Measurements from ENCODE around the gene ZNF132.
A peak's percentile ranks its signal among the peaks of the same experiment; 100 is the strongest.
"Not testable (repeated sequence)": the region's sequence is repeated elsewhere in the genome, so short reads cannot be mapped to it uniquely, and the experiment has no call there.

The ZNF132 gene

DNA sequence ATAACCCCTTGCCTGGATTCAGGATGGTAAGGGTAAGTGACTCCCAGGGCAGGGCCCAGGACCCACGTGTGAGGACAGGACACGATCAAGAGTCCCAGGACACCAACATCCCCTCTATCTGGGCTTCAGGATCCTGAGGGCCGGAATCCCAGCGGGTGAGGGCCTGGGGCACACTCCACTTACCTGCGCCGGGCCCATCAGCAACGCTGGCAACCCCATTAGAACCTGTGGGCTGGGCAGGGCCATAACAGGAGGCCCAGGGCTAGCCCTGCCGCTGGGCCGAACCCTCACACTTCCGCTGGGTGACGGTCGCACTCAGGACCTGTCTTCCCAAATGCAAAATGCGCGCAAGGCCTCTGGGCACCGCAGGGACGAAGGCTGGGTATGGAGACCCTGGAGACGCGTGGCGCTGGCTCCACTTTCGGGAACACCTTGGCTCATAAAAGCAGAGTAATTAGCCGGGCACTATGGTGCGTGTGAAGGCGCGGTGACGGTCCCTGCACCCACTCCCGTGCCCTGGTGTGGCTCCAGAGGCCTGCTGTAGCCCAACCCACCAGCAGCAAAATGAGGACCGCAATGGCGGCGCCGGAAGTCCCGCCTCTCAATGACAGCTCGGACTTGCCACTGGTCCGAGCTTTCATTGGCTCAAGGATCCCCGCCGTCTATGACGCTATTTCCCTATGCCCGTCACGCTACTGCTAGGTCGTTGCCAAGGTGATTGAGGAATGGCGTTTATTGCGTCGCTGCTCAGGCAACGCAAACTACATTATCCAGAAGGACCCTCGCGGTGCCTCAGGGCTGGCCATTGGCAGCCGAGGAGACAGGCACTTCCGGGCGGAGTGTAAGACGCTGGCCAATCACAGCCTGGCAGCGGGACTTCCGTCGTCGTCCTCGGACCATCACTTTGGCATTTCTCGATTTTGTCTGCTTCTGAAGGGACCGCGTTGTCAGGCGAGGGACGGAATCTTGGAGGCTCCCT lies at the start of gene ZNF132:
Gene ZNF132 (minus strand): TSS at position 578 of the 979 bp plus-strand sequence. CDS start 332 bp downstream, at position 246.
- DNase-seq: peak; percentile 99 to 100

DNA sequence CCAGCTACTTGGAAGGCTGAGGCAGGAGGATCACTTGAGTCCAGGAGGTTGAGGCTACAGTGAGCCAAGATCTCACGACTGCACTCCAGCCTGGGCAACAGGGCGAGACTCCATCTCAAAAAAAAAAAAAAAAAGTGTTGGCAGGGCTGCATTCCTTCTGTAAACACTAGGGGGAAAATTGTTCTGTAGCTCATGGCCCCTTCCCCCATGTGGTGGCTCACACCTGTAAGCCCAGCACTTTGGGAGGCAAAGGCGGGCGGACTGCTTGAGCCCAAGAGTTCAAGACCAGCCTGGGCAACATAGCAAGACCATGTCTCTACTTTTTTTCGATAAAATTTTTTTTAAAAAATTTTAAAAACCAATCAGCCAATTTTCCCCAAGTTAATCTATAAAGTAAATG lies 44.4 kb upstream of the ZNF132 start:
- not testable (repeated sequence) for DNase-seq

DNA sequence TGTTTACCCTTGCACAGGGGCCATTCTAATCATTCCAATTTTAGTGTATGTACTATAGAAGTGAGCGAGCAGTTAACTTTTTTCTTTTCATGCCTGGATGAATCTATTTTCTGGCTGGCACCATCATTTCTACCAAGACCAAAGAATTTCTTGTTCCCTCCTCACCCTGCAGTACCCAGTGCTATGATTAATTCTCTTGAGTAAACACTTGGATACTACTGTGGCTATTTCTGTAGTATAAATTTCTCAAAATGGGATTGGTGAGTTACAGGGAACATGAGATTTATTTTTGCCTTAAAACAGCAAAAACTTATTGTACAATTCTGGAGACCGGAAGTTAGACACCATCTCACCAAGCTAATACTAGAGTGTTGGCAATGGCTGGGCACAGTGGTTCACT lies 43.8 kb upstream of the ZNF132 start:
- no peak for DNase-seq

- no peak for DNase-seq
These were observed 42.4 kb upstream of the ZNF132 start for GRCh38 chr19:58482372-58482771.

- no peak for DNase-seq
These were observed 40.9 kb upstream of the ZNF132 start for GRCh38 chr19:58480831-58481230.

GRCh38 chr19:58480481-58480830 lies 40.5 kb upstream of the ZNF132 start:
- no peak for DNase-seq

- no peak for DNase-seq
These were observed 40.0 kb upstream of the ZNF132 start for GRCh38 chr19:58479736-58480480.

DNA sequence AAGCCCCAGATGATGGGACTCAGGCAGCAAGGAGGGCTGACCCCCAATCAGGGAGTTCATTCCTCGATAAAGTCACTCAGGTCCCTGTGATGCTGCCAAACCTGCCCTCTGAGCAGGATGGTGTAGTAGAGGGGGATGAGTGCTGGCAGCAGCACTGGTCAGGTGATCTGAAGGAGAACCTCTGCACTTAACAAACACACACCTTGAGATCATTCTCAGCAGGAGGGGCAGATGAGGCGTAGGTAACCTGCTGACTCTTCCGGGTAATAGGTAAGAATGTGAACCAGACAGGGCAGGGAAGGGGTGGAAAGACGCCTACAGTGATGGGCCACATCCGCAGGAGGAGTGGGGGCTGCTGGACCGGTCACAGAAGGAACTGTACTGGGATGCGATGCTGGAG lies 39.4 kb upstream of the ZNF132 start:
- no peak for DNase-seq

- no peak for DNase-seq
These were observed 37.9 kb upstream of the ZNF132 start for GRCh38 chr19:58477871-58478270.

GRCh38 chr19:58477130-58477529 lies 37.2 kb upstream of the ZNF132 start:
- DNase-seq: no peak

DNA sequence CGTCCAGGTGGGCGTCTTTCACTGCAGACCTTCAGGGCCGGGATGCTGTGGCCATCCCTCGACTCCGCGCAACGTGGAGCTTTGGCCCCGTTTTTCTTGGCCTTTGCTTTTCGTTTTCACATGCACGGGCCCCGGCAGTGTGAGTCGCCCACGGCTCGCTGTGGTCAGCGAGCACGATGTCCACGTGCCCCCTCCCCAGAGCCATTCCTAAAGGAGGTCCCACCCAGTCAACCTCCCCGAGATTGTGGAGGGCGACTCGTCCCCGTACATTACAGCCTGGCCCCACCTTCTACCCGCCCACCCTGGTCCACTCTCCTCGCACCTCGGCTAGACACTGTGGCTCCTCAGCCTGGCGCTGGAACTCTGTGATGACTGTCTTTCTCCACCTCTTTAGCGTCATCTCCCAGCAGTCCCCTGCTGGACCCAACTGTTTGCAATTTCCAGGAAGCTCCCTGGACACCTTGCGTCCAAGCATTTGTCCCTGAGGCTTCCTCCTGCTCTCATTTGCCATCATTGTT lies 36.6 kb upstream of the ZNF132 start:
- DNase-seq: no peak

DNA sequence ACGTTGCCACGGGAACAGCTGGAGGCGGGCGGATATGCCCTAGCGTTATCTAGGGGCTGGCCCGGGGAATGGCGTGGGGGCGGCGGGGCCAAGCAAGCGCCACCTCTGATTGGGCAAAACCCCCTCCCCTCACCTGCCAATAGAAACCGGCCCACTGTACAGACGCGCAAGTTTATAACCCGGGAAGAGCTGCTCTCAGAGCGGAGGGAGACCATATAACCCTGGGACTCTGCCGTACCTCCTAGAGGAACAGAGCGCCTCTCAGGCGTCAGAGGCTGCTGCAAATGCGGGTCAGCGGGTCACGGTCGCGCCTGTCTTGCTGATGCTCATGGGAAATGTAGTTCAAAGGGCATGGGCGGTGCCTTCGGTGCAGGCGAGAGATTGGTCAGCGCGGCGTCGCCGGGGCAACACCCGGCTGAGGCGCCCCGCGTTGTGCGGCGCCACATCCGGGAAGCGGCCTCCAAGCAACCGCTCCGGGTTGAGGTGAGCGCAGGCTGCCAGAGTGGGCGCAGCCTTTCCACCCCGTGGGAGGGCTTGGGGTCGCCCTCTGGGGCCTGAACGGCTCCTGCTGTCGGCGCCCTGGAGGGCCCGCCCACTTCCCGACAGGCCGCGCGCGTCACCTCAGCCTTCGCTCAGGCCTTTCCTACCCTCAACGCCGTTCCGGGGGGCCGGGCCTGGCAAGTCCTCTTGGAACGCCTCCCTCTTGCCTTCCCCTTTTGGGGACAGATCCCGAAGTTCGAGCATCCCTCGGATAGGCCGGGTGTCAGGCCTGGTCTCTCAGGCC lies 36.0 kb upstream of the ZNF132 start, which contains the start of gene ZNF446:
Gene ZNF446 (plus strand): TSS at position 639 of the 784 bp plus-strand sequence. CDS start 867 bp downstream, outside the sequence.
- DNase-seq: peak; percentile 68 to 92

DNA sequence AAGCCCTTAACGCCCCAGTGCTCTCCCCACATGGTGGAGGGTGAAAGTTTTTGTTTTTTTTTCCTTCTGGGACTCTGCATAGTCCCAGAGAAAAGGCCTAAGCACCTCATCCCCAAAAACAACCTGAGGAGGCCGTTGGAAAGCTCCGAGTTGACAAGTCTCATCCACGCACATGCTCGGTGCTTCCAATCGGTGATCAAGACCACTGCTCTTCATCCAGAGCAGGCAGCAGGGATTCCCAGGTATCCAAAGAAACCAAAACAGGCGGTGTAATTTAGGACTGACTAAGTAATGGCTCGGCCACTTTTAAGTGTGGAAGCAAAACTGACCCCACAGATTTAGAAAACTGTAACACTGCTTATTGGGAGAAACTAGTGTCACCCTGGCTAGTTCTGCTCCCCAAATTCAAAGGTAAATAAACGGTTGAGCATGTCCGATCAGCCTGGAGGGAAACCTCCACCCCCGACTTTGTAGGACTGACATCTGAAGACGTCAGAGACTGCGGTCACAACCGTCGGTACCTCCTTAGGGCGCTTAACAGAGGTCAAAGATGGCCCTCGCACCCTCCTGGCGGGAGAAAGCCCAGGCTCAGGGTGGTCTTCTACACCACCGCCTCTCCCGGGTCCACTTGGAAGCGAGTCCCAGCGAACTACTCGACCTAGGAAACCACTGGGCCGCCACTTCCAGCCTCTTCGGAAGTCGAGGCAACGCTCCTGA lies 35.2 kb upstream of the ZNF132 start:
- DNase-seq: no peak

GRCh38 chr19:58474291-58474996 lies 34.5 kb upstream of the ZNF132 start:
- no peak for DNase-seq

GRCh38 chr19:58473775-58474174 lies 33.8 kb upstream of the ZNF132 start:
- DNase-seq: no peak

- DNase-seq: no peak
These were observed 31.8 kb upstream of the ZNF132 start for GRCh38 chr19:58471736-58472135.

- not testable (repeated sequence) for DNase-seq
These were observed 31.0 kb upstream of the ZNF132 start for GRCh38 chr19:58470837-58471543.

- no peak for DNase-seq
These were observed 29.5 kb upstream of the ZNF132 start for GRCh38 chr19:58469241-58470013.

DNA sequence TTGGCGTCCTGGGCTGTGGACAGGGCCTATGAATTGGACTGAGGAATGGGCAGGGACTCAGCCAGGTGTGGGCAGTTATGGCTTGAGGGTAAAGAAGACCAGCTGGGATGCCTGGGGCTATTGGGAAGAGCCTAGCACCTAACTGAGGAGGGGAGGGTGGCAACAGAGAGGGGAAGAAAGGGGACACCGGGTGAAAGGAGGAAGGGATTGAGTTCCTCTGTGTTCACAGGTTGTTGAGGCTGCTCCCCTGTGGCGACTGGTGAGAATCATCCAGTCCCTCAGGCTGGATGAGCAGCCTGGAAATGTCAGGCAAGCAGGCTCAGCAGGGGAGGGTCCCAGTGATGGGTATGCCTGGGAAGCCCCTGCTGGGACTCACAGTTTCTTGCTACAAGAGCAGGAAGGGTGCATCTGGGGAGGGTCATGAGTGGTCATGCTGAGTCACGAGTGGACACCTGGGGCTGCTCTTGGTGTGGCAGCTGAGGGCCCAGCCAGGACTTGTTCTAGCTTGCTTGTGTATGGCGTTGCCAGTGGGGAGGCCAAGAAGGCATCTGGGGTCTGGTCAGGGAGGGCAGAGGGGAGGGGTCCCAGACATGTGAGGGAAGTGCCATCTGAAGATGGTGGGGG lies 28.4 kb upstream of the ZNF132 start:
- DNase-seq: no peak
